CD4-positive, alpha-beta T cell treated with Interleukin-6 for 4 hours (primary cell): Measurements from ENCODE around the gene PLCXD1.
"Not testable (repeated sequence)": the region's sequence is repeated elsewhere in the genome, so short reads cannot be mapped to it uniquely, and the experiment has no call there.

Source experiments
- DNase-seq: peaks from one replicate; pipeline ENCODE4 v3.0.0-alpha.2; 2020; ENCODE audit warnings: mixed read lengths

Gene PLCXD1

DNA sequence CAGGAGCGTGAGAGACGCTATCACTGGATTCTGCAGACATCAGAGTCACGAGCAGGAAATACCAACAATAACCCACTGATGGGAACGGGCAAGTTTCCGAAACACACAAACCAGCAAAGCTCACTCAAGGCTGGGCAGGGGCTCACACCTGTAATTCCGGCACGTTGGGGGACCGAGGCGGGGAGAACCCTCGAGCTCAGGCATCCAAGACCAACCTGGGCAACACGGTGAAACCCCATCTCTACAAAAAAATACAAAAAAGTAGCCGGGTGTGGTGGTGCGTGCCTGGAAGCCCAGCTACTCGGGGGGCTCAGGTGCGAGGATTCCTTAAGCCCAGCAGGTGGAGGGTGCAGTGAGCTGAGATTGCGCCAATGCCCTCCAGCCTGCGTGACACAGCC is 54.6 kb downstream of the PLCXD1 start:
- DNase-seq, result no peak

GRCh38 chrX:336227-336626 is 55.0 kb downstream of the PLCXD1 start:
- no peak for DNase-seq

DNA sequence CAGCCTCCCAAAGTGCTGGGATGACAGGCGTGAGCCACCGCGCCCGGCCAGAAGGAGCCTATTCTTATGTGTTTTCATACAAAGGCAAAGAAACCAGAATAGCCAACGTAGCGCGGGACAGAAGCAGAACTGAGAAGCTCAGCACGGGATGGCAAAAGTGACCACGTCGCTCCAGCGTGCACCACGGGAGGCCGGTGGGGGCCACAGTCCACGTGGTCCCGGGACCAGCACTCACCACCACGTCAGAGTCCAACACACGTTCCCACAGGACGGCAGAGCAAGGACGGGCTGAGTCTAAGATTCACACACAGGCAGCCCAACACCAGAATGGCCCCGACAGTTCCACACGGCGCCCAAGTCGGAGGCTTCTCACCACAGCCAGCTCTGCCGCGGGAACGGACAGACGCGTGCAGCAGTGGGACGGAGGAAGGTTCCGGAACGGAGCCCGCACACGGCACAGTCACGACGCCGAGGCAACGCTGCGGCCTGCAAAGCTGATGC is 56.2 kb downstream of the PLCXD1 start:
- DNase-seq, result no peak

DNA sequence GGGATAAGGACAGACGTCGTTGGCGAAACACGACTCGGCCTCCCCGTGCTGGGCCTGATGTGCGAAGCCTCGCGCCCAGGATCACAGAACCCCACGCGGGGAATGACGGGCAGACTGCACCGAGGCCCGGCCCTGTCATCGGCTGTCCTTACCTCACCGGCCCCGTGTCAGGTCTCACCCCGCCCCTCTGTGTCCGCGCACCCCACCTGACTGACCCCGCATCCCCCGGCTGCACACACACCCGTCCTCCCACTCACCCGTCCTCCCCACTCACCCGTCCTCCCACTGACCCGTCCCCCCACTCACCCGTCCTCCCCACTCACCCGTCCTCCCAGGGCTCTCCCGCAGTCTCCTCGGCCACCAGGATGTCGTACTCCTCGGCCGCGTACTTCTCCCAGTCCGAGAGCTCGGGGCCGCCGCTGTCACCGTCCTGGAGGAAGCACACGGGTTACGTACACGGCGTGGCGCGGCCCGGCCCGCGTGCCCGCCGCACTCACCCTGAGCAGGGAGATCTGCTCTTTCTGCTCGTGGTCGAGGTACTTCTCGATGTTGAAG is 57.2 kb downstream of the PLCXD1 start:
- no peak for DNase-seq

DNA sequence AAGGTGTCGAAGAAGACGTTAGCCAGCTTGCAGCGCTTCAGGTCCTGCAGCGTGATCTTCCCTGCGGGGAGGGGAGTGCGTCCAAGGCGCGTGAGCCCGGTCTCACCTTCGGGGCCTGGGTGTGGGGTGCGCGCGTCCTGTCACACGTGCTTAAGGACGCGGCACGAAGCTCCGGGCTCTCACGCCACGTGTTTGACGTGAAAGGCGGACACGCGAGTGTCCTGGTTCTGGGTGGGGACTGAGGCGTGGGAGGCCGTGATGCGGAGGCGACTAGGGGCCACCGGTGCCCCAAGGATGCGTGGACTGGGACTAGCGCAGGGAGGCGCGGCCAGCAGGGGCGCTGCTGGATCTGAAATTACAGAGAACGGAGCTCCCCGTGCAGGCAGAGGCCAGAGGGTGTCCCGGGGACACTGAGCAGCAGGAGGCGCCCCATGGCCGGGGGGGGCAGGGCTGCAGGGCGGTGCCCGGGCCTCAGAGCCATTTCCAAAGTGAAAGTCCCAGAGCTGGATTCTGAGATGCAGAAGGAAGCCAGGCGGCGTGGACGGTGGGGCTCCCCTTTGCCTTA is 57.7 kb downstream of the PLCXD1 start:
- DNase-seq, result no peak

GRCh38 chrX:340121-340520 is 58.9 kb downstream of the PLCXD1 start:
- DNase-seq, result no peak

DNA sequence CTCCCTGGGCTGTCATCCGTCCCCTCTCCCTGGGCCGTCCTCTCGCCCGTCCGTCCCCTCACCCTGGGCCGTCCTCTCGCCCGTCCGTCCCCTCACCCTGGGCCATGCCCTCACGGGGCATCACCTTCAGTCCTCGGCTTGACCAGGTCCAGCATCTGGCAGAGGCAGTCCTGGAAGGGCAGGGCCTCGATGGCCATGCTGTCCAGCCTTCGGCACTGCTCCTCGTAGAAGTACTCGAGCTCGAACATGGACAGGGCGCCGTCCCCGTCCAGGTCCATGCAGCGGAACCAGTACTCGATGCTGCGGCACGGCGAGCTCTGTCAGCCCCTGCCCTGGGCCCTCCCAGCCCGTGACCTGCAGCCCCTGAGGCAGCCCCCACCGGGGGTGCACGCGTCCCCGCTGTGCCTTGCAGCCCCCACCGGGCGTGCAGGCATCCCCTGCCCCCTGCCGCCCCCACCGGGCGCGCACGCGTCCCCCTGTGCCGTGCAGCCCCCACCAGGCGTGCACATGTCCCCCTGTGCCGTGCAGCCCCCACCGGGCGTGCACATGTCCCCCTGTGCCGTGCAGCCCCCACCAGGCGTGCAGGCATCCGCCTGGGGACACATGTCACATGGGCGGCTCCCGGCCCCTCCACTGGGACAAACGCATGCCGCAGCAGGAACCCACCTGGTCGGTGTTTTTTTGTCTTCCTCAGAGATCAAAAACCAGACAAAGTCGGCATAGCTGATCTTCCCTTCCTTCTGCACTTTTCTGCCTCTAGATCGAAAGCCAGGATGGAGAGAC is 59.7 kb downstream of the PLCXD1 start:
- DNase-seq, result no peak

DNA sequence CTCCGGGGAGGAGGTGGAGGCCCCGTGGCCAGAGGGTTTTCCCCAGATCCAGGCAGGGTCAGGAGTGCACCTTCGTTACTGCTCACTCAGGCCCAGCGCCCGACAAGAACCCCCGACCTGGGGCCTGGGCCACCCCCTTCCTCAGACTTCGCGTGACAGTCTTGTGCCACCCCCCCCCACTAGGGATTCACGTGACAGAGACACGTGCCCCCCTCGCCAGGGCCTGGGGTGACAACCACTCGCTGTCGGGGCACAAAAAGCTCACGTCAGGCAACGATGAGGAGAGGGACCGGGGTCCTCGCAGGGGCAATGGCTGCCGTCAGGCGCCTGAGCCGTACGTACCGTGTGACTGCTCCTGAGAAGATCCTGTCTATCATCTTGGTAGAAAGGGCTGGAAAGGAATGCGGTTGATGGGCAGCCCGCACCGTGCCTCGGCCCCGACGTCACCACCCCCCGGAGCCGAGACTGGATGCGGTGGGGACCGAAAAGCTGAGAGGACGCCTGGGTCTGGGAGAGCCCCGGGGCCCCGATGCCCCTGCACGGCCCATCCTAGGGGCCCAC is 60.4 kb downstream of the PLCXD1 start:
- DNase-seq, result no peak

DNA sequence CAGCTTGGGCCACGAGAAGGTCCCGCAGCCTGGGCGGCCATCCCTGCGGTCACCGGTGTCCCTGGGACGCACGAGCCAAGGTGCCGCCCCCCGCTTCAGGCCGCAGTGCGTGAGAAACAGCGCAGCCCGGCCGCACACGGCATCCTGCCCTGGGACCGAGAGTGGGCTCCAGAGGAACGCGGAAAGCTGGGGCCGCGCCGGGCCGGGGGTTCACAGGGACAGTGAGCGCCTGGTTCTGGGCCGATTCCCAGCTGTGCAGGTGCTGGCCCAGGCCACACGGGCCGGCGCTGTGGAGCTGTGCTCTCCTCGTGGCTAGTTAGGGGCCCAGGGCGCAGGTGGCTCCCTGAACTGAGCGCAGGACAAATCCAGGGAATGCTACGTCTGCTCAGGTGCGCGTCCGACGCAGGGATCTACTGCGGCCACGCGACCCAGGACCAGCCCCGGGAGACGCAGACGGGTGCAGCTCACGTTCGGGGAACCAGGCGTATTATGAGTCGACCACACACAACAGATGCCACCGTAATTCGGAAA is 63.3 kb downstream of the PLCXD1 start:
- no peak for DNase-seq

- DNase-seq, result no peak
Measured at GRCh38 chrX:345020-345925, 64.1 kb downstream of the PLCXD1 start.

- DNase-seq, result no peak
Measured at GRCh38 chrX:346034-346813, 65.0 kb downstream of the PLCXD1 start.

GRCh38 chrX:347351-348117 is 66.4 kb downstream of the PLCXD1 start:
- DNase-seq, result no peak

GRCh38 chrX:348461-349117 is 67.4 kb downstream of the PLCXD1 start:
- no peak for DNase-seq

DNA sequence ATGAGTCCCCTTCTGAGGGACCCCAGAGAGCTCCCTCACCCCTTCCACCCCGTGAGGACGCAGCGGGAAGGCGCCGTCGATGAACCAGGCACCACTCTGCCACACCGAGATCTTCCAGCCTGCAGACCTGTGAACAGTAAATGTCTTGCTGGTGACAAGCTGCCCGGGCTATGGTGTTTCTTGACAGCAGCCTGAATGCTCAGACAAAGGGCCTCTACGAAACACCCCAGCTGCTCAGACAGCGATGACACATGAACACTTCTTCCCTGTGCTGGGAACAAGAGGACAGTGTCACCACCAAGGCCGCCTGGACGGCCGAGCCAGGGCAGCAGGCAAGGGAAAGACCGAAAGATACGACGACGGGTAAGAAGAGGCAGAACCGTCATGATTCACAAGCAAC is 68.0 kb downstream of the PLCXD1 start:
- no peak for DNase-seq

DNA sequence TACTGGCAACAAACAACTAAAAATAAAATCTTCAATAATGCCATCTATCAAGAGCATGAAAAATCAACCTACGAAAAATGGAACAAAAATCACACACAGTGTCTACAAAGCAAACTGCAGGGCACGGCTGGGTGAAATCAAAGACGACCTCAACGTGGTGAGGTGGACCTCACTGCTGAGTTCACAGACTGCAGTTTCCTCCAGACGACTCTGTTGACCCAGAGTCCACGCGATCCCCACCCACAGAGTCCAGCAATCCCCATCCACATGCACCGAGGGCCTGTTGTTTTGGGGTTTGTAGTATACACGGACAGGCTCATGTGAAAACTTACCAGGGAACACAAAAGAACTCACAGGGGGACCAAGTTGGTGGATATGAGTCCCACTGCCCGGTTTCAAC is 68.5 kb downstream of the PLCXD1 start:
- DNase-seq, result no peak

DNA sequence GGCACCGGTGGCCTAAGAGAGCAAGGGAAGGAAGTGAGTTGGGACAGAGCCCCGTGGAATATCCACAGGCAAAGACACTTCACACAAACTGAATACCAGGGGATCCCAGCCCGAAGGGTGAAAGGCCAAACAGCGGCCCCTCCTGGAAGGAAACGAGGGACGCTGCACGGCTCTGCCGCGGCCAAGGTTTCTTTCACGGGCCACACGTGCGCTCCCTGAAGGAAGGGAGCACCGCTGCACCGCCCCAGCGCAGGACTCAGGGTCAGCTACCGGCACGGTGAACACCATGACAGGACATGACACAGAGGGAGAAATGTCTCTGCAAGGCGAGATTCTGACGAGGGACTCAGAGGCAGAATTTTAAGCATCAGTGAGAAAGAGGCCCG is 69.0 kb downstream of the PLCXD1 start:
- no peak for DNase-seq

DNA sequence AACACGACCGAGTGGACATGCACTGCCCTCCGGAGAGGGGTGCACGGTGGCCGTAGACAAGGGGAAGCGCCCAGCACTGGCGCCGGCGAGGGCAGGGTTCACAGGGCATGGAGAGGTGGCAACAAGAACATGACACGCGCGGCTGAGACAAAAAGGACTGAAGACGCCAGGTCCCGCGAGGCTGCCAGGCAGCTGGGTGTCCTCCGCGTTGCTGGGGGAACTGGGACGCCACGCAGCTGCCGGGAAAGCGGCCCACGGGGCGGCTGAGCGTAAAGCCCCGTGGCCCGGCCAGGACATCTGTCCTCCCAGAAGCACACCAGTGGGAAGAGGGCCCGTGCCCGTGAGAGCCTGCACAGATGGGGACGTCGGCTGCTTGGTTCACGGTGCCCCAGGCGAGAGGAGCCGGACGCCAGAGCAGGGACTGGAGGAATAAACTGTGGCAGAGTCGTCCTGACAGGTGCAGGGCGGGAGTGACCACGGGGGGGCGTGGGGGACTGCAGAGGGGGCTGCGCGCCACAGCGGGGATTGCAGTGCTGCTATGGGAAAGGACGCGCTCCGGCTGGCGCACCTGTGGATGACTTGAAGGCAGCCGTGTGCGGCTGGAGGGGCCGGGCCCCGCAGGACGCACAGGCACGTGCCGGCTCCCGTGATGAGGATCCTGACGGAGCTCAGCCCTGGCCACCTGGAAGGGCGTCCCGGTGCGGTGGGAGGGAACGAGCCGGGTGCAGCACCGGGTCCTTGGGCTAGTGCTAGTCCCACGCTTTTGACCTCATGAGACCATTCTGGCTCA is 69.5 kb downstream of the PLCXD1 start:
- no peak for DNase-seq

DNA sequence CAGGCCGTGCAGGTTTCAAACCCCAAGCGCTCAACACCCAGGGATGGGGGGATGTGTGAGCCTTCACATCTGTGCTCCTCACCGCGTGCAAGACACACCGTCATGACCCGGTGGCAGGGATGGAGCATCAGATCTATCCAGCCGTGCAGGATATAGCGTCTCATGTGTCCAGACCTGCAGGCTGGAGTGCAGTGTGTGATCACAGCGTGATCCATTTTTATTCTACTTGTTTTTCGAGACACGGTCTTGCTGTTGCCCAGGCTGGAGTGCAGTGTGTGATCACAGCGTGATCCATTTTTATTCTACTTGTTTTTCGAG is 70.1 kb downstream of the PLCXD1 start:
- not testable (repeated sequence) for DNase-seq

DNA sequence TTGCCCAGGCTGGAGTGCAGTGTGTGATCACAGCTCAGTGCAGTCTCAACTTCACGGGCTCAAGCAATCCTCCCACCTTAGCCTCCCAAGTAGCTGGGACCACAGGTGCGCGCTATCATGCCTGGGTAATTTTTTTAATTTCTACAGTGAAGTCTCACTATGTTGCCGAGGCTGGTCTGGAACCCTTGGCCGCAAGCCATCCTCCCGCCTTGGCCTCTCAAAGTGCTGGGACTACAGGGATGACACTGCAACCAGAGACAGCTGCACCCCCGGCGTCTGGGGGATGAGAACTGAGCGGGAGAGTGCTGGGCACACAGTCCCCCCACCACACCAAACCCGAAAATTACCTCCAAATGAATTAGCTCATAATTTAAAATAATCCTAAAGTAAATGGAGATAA is 70.6 kb downstream of the PLCXD1 start:
- DNase-seq, result no peak

GRCh38 chrX:352181-352580 is 71.0 kb downstream of the PLCXD1 start:
- no peak for DNase-seq
